ENCODE results near the gene MED13. TPM values are rescaled to one million over a fixed set of nuclear protein-coding genes. Genes with fewer than 3 reads are reported as not detected.

MED13 gene
- polyA plus RNA-seq, 2 of the 4 experiments (the other 2 are of a cell fraction) = 14.1 to 64.1 TPM

- ATAC-seq (no peak), DNase-seq (ENCODE audit: low read depth in 1 of 2, low spot score in 1 of 2) (no peak), FAIRE-seq (no peak)
- WGBS (ENCODE audit: missing lambda C conversion rate) = 64% methylated on average over 4 of the region's 4 CpGs
- H3K27ac ChIP-seq = no peak overlapping the region
- H3K4me1 ChIP-seq = no peaks in the 10 kb centered on the region
- ChIA-PET POLR2A (no interaction called here), CTCF (interaction anchor here (7.3 kb wide), 1 partner anchor 16 kb away, joined by 65 read pairs; the partner anchor contains the start of gene MED13)
- H3K4me2 ChIP-seq = no peak overlapping the region
- H3K9me3 ChIP-seq = no peaks in the 10 kb centered on the region
- H3K4me3 ChIP-seq = no peak overlapping the region
- TF ChIP-seq RFX5 (IDR thresholded peaks at IDR 0.05) (0 out of 2 replicates have a peak, but pooled peaks have one; percentile 34), JUN (IDR thresholded peaks at IDR 0.05) (no peak)
These were observed 15.6 kb upstream of the MED13 start for GRCh38 chr17:62080647-62081046.

DNA sequence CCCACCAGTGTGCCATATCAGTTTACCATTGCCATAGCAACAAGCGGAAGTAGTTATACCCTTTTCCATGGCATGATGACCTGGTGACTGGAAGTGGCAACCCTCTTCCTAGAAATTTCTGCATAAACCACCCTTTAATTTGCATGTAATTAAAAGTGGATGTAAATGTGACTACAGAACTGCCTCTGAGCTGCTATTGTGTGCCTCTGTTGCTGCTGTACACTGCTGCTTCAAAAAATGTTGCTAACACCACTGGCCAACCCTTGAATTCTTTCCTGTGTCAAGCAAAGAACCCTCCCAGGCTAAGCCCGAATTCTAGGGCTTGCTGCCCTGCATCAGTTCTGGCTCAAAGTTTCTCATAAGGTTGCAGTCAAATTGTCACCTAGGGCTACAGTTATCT is 12.9 kb upstream of the MED13 start:
- no peak overlapping the region for H3K4me3 ChIP-seq
- no peak overlapping the region for H3K4me2 ChIP-seq
- FAIRE-seq (no peak), DNase-seq (ENCODE audit: low read depth in 1 of 2, low spot score in 1 of 2) (no peak), ATAC-seq (no peak)
- H3K4me1 ChIP-seq = no peaks in the 10 kb centered on the region
- ChIA-PET CTCF (interaction anchor here (1.7 to 7.3 kb wide), 5 partner anchors 9 to 33 kb away, joined by 5 to 65 read pairs (median 13); partner anchors contain the start of gene MED13), POLR2A (no interaction called here)
- no peak overlapping the region for H3K27ac ChIP-seq
- WGBS (ENCODE audit: missing lambda C conversion rate) = 53% methylated on average over 2 of the region's 2 CpGs
- TF ChIP-seq GATA3 (IDR thresholded peaks at IDR 0.05; ENCODE audit: borderline replicate concordance) = no peak
- no peak for TF ChIP-seq NFE2L2 (conservative IDR thresholded peaks at IDR 0.05; ENCODE audit: low read length)
- TF ChIP-seq, protein P1, sequence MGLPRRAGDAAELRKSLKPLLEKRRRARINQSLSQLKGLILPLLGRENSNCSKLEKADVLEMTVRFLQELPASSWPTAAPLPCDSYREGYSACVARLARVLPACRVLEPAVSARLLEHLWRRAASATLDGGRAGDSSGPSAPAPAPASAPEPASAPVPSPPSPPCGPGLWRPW (IDR thresholded peaks at IDR 0.05) = no peak
- no peak for TF ChIP-seq CHD2 (IDR thresholded peaks at IDR 0.05; ENCODE audit: low read length, partially characterized antibody)
- TF ChIP-seq ZSCAN20 (CRISPR knock-in tag; IDR thresholded peaks at IDR 0.05) = no peak
- TF ChIP-seq TP53 (CRISPR knock-in tag; IDR thresholded peaks at IDR 0.05) = no peak
- TF ChIP-seq PHF8 (IDR thresholded peaks at IDR 0.05; ENCODE audit: borderline replicate concordance, low read depth) = no peak
- TF ChIP-seq JUNB (IDR thresholded peaks at IDR 0.05) = no peak
- TF ChIP-seq, protein P2, sequence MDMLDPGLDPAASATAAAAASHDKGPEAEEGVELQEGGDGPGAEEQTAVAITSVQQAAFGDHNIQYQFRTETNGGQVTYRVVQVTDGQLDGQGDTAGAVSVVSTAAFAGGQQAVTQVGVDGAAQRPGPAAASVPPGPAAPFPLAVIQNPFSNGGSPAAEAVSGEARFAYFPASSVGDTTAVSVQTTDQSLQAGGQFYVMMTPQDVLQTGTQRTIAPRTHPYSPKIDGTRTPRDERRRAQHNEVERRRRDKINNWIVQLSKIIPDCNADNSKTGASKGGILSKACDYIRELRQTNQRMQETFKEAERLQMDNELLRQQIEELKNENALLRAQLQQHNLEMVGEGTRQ (IDR thresholded peaks at IDR 0.05) = no peak
- TF ChIP-seq MYC (IDR thresholded peaks at IDR 0.05; ENCODE audit: borderline replicate concordance, low read length) = no peak
- no peak for TF ChIP-seq CEBPB (IDR thresholded peaks at IDR 0.05)
- no peaks in the 10 kb centered on the region for H3K9me3 ChIP-seq

DNA sequence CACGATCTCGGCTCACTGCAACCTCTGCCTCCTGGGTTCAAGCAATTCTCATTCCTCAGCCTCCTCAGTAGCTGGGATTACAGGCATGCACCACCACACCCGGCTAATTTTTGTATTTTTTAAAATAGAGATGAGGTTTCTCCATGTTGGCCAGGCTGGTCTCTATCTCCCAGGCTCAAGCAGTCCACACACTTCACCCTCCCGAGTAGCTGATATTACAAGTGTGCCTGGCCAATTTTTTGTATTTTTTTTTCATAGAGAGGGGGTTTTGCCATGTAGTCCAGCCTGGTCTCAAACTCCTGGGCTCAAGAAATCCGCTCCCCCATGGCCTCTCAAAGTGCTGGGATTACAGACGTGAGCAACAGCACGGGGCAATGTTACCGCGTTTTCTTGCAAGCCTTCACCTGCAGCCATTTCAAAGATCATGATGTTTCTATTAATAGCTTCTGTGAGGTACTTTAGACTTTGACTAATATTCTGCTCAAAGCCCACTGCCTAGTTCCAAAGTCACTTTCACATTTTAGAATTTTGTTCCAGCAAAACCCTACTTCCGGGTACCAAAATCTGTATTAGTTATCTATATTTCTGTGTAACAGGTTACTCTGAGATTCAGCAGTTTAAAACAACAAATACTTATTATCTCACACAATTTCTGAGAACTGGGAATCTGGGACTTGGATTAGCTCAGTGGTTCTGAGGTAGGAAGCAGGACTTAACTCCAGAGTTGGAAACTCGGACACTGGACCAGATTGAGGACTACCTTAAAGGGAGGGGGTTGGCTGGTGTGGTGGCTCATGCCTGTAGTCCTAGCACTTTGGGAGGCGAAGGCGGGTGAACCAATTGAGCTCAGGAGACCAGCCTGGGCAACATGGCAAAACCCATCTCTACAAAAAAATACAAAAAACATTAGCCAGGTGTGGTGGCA is 12.0 kb upstream of the MED13 start:
- ChIA-PET CTCF (interaction anchor here (1.2 to 7.3 kb wide), 6 partner anchors 11 to 33 kb away, joined by 3 to 65 read pairs (median 10); partner anchors contain the start of gene MED13), POLR2A (no interaction called here)
- Histone ChIP-seq H3K27ac (no peak overlapping the region), H3K4me2 (no peak overlapping the region), H3K4me1 (no peaks in the 10 kb centered on the region), H3K9me3 (no peaks in the 10 kb centered on the region), H3K4me3 (no peak overlapping the region)
- TF ChIP-seq ZNF302 (CRISPR knock-in tag; IDR thresholded peaks at IDR 0.05) = no peak
- no peak for TF ChIP-seq GATA3 (IDR thresholded peaks at IDR 0.05; ENCODE audit: borderline replicate concordance)
- no peak for TF ChIP-seq TP53 (CRISPR knock-in tag; IDR thresholded peaks at IDR 0.05)
- TF ChIP-seq EHF (CRISPR knock-in tag; IDR thresholded peaks at IDR 0.05) = no peak
- no peak for TF ChIP-seq RARB (CRISPR knock-in tag; IDR thresholded peaks at IDR 0.05)
- TF ChIP-seq CBX8 (IDR thresholded peaks at IDR 0.05) = no peak
- no peak for TF ChIP-seq SMC3 (IDR thresholded peaks at IDR 0.05)
- TF ChIP-seq HEYL (CRISPR knock-in tag; IDR thresholded peaks at IDR 0.05) = no peak
- no peak for TF ChIP-seq NFE2L2 (conservative IDR thresholded peaks at IDR 0.05; ENCODE audit: low read length)
- no peak for DNase-seq (ENCODE audit: low read depth in 1 of 2, low spot score in 1 of 2)
- FAIRE-seq = no peak
- WGBS (ENCODE audit: missing lambda C conversion rate) = 77% methylated on average over 13 of the region's 13 CpGs
- no peak for ATAC-seq

Data from A549 (cell line).